HG03135 (cell line): Measurements from ENCODE around the gene PARS2.
"Not testable (repeated sequence)": the region's sequence is repeated elsewhere in the genome, so short reads cannot be mapped to it uniquely, and the experiment has no call there.

ENCODE experiments used
- ATAC-seq: cut with Tn5 transposase; IDR thresholded peaks from one replicate; pipeline ENCODE4 v1.9.1; 2021; ENCODE audit warnings: mild to moderate bottlenecking, moderate library complexity; ENCODE audit not compliant: unreplicated experiment

The PARS2 gene

DNA sequence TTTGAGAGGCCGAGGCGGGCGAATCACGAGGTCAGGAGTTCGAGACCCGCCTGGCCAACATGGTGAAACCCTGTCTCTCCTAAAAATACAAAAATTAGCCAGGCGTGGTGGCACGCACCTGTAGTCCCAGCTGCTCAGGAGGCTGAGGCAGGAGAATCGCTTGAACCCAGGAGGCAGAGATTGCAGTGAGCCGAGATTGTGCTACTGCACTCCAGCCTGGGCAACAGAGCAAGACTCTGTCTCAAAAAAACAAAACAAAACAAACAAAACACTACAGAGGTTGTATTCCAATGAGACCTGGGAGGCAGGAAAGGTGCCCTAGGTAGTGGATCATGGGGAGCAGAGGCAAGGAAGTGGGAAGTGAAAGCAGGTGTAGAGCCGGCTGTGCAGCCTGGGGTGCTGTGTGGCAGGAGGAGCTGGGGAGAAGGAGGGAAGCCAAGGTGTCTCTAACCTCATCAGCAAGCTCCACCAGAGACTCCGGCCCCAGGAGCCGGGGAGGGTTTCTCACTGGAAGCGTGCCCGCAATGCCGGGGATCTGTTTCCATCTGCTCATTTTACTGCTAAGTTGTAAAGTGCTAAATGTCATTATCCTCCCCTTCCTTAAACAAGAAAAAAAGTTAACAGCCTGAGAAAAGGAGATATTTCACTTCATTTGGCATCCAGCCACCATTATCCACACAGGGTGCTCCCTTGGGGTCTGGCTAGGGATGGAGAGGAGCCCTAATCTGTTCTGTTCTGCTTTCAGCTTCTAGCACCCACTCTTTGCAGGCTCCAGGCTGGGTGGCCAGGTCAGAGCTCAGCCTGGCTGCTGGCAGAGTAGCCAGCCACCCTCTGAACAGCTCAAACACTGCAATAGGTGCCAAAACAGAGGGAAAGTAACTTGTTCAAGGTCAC is 11.8 kb upstream of the PARS2 start:
- ATAC-seq = not testable (repeated sequence)

DNA sequence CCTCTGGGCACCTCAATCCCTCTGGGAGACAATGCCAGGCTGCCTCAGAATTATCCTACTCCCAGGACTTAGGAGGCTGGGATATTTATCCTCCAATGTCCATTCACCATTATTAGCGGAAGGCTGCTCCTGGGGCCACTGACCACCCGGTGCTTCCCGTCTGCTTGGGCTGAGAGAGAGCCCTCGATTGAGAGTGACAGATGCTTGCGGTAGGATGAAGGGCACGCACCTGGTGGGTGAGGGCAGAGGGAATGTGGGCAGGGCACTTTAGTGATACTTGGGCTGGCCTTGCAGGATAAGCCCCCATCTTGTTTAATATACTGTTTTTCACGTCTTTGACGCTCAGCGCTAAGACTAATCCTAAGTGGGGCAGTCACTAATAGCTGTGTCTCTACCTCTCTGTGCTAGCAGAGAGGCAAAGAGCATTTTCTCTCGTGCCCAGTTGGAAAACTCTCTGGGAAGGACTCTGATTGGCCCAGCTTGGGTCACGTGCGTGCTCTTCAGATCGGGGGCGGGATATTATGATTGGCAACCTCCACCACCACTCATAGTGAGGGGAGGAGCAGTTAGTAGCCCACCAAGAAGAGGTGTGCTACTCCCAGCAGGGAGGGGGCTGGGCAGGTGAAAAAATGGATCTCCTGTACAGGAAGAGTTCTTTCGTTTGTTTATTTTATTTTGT is 10.6 kb upstream of the PARS2 start:
- no peak for ATAC-seq

DNA sequence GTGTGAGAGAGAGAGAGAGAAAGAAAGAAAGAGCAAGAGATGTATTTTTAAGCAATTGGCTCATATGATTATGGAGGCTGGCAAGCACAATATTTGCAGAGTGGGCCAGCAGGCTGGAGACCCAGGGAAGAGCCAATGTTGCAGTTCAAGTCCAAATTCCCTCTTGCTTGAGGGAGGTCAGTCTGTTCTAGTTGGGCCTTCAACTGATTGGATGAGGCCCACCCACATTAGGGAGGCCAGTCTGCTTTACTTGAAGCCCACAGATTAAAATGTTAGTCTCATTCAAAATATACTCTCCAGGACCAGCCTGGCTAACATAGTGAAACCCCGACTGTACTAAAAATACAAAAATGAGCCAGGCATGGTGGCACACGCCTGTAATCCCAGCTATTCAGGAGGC is 8.6 kb upstream of the PARS2 start:
- no peak for ATAC-seq

DNA sequence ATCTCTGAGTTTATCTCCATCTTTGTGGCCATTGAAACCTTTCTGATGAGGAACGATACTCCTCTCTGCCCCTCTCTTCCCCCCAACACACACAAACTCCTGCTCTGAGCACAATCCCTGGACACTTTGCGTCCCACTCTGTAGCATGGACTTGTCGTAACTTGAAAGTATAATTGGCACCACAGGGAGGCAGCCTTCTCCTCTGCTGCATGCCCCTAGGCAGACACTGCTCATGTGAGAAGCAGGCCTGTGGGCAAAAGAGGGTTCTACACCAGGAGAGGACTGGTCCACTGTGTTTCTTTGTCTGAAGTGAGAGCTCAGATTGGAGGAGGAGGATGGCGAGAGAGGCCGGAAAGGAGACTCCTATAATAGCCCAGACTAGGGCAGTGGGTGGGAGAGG is 3.8 kb upstream of the PARS2 start:
- no peak for ATAC-seq

DNA sequence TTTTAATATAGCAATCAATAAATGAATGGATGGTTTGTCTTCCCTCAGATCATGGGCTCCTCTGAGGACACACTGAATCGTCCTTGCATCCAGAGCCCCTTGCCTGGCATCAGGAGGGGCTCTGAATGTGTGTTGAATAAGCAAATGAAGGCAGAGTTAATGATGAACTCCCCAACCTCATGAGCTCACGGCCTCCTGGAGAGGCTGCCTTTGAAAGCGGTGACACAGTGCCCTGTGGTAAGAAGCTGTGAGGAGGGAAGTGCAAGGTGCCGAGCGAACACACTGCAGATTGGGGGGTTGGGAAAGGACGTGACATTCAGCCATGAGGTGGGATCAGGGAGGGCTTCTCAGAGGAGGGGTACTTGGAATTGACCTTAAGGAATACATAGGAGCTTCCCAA is 3.2 kb upstream of the PARS2 start:
- ATAC-seq = no peak

DNA sequence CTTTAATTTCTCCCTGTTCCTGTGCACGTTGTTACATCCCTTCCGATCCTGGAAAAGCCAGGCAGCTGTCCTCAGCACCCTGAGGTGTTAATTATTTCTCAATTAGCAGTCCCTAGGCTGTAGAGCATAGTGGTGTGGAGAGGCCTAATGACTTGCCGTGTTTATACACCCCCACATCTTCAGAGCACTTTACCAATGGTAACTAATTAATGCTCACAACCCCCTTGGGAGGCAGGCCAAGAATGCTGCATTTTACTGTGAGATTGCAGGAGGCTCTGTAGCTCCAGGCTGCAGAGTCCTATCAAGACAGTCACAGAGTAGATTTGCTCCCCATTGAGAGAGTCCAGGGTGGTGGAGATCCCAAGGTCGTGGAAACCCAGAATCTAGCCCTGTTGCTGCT is 2.4 kb upstream of the PARS2 start:
- no peak for ATAC-seq

DNA sequence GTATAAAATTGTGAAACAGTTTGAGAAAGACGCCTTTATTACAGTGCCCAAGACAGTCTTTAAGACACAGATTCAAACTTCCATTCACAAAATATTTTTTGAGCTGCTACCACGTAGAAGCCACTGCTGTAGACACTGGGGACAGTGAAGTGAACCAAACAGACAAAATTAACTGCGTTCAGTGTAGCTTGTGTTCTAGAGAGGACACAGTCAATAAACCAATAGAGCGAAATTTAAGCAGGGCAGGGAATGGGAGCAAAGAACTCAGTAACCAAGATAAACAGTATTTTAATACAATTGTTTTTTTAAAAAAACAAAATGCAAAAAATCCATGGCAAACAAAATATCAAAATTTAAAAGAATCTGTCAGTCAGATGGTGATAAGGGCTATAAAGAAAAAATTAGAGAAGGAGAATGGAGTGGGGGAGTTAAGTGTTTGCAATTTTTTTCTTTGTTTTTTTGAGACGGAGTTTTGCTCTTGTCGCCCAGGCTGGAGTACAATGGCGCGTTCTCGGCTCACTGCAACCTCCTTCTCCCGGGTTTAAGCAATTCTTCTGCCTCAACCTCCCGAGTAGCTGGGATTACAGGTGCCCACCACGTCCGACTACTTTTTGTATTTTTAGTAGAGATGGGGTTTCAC is 719 bp upstream of the PARS2 start:
- ATAC-seq = peak; percentile 24

DNA sequence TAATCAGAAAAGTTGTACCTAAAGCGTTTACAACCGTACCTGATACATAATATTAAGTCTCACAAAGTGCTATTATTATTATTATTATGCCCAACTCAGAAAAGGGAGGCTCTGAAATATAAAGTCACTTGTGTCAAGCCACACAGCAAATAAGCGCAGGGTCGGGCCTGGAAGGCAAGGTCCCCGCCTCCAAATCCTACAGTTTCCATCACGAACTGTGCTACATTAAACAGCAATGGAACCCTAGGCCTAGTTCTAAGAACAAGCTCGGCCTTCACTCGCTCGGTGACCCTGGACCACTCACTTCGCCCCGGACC is 549 bp downstream of the PARS2 start:
- ATAC-seq = no peak

DNA sequence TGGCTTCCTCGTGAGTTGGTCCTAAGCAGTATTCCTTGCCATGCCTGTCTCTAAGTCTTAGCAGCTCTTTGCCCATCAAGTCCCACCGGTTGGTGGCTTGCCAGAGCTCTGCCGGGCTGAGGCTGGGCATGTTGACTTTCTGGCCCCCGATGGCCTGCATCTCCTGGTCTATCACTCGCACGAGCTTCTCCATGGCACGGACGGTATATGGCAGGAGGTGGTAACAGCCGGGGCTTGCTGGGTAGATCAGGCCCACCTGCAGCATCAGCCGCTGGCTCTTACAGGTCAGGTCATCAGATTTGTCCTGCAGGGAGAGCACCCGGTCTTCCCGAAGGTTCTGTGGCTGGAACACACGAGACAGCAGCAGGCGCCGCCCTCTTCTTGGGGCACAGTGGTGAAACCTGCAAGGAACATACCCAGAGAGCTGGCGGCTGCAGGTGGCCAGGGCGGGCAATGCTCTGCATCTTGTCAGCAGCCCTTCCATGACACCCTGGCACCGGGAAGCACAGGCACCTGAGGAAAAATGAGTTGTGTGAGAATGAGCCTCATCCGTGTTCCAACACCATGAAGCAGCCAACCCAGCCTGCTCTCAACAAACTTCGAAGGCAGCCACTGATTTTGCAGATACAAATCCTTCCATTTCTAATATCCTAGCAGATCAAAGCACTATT is 5.5 kb downstream of the PARS2 start:
- no peak for ATAC-seq

DNA sequence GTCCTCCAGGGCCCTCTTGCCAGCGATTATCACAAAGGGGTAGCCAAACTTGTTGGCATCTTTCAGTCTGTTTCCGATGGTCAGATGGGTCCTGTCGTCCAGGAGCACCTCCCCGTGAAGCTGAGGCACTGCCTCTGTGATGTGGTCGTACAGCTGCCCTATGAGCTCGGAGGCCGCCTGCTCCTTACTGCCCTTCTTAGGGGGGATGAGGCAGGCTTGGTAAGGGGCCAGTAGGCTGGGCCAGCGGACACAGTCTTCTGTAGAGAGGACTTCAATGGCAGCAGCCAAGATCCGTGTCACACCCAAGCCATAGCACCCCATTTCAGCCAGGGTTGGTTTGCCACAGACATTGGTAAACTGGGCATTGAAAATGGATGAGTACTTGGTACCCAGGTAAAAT is 6.5 kb downstream of the PARS2 start:
- ATAC-seq = no peak

DNA sequence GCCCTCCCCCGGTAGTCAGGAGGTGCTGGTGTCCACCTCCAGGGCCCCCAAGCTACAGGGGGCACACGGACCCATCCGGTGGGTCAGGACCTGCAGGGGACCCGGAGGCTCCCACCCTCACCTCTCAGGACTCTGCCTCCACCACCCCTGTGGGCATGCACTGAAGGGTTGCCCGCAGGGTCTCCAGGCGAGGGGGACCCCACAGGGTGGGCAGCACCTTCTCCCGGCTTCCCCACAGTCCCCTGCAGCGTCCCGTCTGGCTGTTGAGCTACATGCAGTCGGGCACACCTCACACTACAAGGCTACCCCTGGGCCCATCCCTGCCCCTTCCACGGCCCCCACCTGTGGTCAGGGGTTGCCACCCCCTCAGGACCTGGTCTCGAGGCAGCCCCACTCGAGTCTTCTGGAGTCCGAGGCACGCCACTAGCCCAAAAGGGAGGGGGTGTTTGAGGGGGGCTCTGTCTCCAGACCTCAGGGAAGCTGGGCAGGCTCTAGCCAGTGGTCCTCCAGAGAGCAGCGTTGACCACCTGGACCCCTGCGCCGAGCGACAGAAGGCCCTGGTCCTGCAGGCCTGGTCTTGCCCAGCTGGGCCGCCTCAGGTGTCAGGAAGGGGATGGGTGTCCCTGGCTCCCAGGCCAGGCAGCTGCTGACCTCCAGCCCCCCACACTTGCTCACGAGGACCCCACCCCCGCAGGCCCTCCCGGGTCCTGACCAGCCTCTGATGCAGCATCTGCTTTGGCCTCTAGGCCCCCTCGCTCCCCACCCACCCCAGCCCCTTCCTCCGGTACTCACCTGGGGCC is 9.6 kb downstream of the PARS2 start:
- ATAC-seq = no peak

DNA sequence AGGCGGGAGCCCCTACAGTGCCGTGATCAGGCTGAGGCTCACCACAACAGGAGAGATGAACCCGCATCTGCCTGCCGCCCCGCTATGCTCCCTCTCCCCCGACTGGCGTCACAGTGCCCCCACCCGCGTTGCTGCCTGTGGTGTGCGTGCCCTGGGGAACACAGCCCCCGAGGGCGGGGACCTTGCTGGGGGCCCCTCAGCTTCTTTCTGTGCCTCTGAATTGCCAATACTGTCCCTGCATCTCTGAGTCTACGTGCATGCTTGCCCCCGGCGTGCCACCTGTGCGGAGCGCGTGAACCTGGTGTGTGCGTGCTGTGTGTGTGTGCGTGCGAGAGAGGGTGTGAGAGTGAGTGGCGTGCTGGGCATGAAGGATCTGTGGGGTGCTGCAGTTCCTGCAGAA is 10.3 kb downstream of the PARS2 start:
- no peak for ATAC-seq

DNA sequence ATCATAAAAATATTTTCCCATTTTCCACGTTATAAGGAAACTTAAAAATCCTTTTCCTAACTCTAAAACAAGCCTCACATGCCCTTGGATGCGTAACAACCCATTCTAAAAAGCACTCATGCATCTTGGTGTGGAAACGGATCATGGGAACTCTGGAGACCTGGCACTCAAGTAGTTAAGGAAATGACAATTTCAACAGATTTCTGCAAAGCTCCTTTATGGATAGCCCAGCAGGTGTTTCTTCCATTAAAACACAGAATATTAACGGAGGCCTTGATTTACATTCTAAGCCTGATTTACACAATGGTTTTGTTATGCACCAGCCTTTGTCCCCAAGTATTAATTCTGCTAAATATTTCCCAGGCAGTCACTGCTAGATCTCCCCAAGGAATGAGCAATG is 12.9 kb downstream of the PARS2 start:
- no peak for ATAC-seq

DNA sequence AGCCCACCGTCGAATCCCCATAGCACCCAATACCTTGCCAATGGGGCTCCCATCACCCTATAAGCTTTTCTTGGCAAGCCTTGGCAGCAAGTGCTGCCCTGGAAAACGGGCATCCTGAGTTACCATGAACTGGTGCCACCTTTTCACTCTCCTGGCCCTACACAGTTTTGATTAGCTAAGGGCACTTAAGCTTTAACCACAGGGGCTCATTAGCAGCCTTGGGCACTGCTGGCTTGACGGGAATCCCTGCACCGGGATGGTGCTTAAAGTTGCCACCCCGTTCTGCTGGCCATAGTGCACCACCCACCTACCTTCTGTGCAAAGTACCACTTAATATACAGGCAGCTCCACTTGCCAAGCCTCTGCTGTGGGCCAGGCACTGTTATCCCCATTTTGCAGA is 13.7 kb downstream of the PARS2 start:
- ATAC-seq = no peak

DNA sequence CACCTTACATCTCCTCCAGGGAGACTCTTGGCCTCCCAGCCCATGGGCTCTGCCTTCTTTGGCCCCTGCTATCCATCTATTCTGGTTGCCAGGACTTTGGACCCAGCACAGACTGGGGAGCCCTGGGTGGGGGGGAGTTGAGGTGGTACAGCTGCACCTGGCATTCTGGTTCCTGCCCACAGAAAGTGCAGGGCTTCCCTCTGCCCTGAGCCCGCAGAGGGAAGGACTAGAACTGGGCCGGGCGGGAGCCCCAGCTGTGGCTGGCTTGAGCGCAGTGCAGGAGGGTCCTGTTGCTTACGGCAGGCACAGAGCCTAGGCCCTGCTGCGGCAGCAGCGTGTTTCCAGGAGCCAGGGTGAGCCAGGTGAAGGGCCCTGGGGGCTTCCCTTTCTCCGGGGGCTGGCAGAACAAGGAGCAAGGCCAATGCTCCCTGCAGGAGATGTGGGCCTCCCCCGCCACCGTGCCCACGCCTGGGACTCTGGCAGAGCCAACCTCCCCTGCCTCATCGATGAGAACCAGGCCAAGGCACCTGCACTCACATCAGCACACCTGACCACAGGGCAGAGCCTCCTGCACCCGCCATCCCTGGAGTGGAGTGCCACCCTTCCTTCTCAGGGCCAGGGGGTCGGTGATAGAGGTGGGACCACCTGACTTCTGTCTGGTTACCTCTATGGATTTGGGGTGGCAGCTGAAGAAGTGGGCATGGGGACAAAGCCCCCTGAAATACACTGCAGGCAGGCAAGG is 16.1 kb downstream of the PARS2 start:
- ATAC-seq = no peak

DNA sequence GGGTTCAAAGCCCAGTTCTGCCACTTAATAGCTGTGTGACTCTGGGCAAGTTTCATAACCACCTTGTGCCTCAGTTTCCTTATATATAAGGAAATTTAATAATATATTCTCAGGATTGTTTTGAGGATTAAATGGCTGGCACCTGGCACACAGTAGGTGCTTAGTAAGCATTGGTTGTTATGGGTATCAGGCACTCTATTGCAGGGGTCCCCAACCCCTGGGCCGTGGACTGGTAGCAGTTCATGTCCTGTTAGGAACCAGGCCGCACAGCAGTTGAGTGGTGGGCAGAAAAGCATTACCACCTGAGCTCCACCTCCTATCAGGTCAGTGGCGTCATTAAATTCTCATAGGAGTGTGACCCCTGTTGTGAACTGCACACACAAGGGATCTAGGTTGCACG is 18.5 kb downstream of the PARS2 start:
- no peak for ATAC-seq

DNA sequence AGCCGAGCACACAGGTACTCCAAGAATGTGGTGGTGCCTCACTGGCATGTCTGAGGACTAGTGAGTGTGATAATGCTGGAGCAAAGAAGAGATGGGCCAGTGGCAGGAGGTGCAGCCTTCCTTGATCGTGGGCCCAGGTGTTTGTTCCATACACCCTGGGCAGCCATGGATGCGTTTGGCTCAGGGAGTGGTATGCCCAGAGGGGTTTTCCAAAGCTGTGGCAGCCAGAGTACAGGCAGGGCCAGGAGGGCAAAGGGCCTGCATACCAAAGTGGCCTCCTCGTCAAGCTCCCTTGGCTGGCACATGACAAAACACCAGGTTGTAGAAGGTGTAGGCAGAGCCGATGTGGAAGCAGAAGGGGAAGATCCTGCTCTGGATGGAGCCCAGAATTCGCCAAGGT is 19.0 kb downstream of the PARS2 start:
- no peak for ATAC-seq

DNA sequence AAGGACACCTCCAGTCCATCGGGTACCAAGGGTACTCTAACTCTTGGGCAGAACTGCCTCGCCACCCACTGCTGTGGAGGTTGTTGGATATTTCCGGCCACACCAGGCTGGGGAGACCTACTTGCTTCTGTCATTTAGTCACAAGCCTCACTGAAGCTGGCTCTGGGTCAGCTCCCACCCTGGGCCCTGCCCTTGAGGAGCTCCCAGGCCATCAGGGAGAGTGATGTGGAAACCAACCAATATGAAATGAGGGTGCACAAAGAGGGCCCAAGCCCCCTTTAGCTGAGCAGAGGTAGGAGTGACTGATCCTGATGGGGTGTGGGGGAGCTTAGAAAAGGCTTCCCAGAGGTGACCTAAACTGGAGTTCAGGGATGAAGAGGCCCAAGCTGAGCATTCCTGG is 19.6 kb downstream of the PARS2 start:
- no peak for ATAC-seq

DNA sequence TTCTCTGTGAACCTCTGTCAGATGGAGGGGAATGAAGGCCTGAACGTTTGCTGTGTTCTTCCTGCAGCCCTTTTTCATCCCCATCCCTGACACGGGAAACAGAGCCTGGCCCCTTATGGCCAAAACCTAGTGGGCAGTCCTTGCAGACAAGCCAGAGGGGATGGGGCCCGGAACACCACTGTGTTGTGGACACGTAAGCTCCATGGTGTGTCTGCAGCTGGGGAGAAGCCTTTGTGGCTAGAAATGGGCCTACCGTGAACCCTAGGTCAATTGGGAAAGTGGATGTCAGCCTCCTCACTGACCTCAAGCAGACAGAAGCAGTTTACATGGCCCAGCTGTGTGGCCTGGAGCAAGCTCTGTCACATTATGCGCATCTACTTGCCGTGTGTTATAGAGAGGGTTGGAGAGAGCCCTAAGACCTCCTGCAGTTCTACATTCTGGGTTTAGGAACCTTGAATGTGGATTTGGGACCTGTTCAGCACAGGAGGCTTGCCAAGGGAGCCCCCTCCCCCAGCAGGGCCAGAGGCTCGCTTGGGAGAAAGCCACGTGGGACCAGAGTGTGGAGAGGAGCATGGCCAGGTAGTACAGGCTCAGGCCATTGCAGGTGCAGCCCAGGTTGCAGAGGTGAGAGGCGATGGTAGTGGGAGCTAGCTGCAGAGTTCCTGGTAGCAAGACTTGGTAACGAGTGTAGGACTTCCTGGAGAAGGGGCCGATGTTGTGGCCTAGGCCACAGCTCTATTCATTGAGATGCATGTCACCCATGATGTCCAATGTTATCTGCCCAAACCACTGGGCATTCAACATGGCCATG is 20.7 kb downstream of the PARS2 start:
- ATAC-seq = no peak
